Smooth muscle cell (in vitro differentiated cells): ENCODE results near the gene HOXB7. TPM values are rescaled to one million over a fixed set of nuclear protein-coding genes. Genes with fewer than 3 reads are reported as not detected.
A peak's percentile ranks its signal among the peaks of the same experiment; 100 is the strongest.

ENCODE experiments used
- DNase-seq: peaks from one replicate; lab custom pipeline; 2025; ENCODE audit not compliant: unreplicated experiment; lab: John Stamatoyannopoulos, UW
- H2AFZ ChIP-seq: fragments of 200-600 bp; sonication (generic); 2 replicates; pipeline ENCODE4 v1.6.0; 2016; ENCODE audit warnings: antibody characterized with exemption, low read depth, mild to moderate bottlenecking
- H3F3A ChIP-seq: fragments of 200-600 bp; sonication (generic); 2 replicates; pipeline ENCODE4 v1.6.0; 2017; ENCODE audit warnings: antibody characterized with exemption, low read depth
- H3K27ac ChIP-seq: fragments of 200-600 bp; sonication (generic); 2 replicates; pipeline ENCODE4 v1.5.1; 2016; ENCODE audit warnings: low read depth, mild to moderate bottlenecking
- H3K27me3 ChIP-seq: fragments of 200-600 bp; sonication (generic); 2 replicates; pipeline ENCODE4 v1.6.1; 2016; ENCODE audit warnings: low read depth, mild to moderate bottlenecking
- H3K36me3 ChIP-seq: fragments of 200-600 bp; sonication (generic); 2 replicates; pipeline ENCODE4 v1.5.1; 2016; ENCODE audit warnings: low read depth
- H3K4me1 ChIP-seq: fragments of 200-600 bp; sonication (generic); 2 replicates; pipeline ENCODE4 v1.5.1; 2016; ENCODE audit warnings: low read depth
- H3K4me2 ChIP-seq: fragments of 200-600 bp; sonication (generic); 2 replicates; pipeline ENCODE4 v1.6.0; 2016; ENCODE audit warnings: mild to moderate bottlenecking
- H3K4me3 ChIP-seq: fragments of 200-600 bp; sonication (generic); 2 replicates; pipeline ENCODE4 v1.5.1; 2016; ENCODE audit warnings: mild to moderate bottlenecking
- H3K79me2 ChIP-seq: fragments of 200-600 bp; sonication (generic); 2 replicates; pipeline ENCODE4 v1.6.0; 2016; ENCODE audit warnings: low read depth, mild to moderate bottlenecking
- H3K9ac ChIP-seq: fragments of 200-600 bp; sonication (generic); 2 replicates; pipeline ENCODE4 v1.6.0; 2016; ENCODE audit warnings: low read depth
- H3K9me3 ChIP-seq: fragments of 200-600 bp; sonication (generic); replicated peaks from 2 replicates; pipeline ENCODE4 v1.5.1; 2016; ENCODE audit warnings: low read depth
- H4K20me1 ChIP-seq: fragments of 200-600 bp; sonication (generic); 2 replicates; pipeline ENCODE4 v1.6.0; 2016; ENCODE audit warnings: low read depth
- CTCF ChIP-seq: fragments of 200-600 bp; sonication (generic); IDR thresholded peaks from 2 replicates; pipeline ENCODE4 v1.5.1; 2017; ENCODE audit warnings: borderline replicate concordance, mild to moderate bottlenecking, antibody characterized with exemption; ENCODE audit not compliant: insufficient read depth, poor library complexity, severe bottlenecking
- WGBS: methylation state at CpG from one replicate; pipeline ENCODE4 v1.1.7; 2016; ENCODE audit warnings: low lambda C conversion rate; 5-methylcytosine and 5-hydroxymethylcytosine counted together
- polyA plus RNA-seq: library from polyadenylated mRNA; unstranded; fragments of >200 nt; fragmentation: Nextera tagmentation; extraction: Ambion mirVana; gene quantifications from 2 replicates; pipeline ENCODE4 v1.2.1, GENCODE V29; 2016
- total RNA-seq: library from RNA; depleted of rRNA; stranded (reverse); fragments of >200 nt; gene quantifications from 2 replicates; pipeline ENCODE4 v1.2.3, GENCODE V29; 2014

HOXB7 gene
- total and polyA plus RNA-seq, 2 experiments from 2014 or later, result 16.1 to 29.7 TPM

- no peak overlapping the region for H3K4me3 ChIP-seq
- H4K20me1 ChIP-seq, result peaks cover 100% of the 10 kb centered on the region
- H3K27ac ChIP-seq, result no peak overlapping the region
- WGBS, result 36% methylated on average over 33 of the region's 33 CpGs
- peak overlapping the region; percentile 36 for H3K4me2 ChIP-seq
- peaks cover 48% of the 10 kb centered on the region for H3K79me2 ChIP-seq
- no peak for TF ChIP-seq CTCF
- H3K4me1 ChIP-seq, result peaks cover 10% of the 10 kb centered on the region
- no peaks in the 10 kb centered on the region for H3K9me3 ChIP-seq
- H3K36me3 ChIP-seq, result no peaks in the 10 kb centered on the region
- no peak overlapping the region for H3K9ac ChIP-seq
- H3F3A ChIP-seq, result no peaks in the 10 kb centered on the region
- peaks cover 97% of the 10 kb centered on the region for H3K27me3 ChIP-seq
- no peak for DNase-seq
- no peak overlapping the region for H2AFZ ChIP-seq
These were observed 42.1 kb downstream of the HOXB7 start for GRCh38 chr17:48568499-48569239.

DNA sequence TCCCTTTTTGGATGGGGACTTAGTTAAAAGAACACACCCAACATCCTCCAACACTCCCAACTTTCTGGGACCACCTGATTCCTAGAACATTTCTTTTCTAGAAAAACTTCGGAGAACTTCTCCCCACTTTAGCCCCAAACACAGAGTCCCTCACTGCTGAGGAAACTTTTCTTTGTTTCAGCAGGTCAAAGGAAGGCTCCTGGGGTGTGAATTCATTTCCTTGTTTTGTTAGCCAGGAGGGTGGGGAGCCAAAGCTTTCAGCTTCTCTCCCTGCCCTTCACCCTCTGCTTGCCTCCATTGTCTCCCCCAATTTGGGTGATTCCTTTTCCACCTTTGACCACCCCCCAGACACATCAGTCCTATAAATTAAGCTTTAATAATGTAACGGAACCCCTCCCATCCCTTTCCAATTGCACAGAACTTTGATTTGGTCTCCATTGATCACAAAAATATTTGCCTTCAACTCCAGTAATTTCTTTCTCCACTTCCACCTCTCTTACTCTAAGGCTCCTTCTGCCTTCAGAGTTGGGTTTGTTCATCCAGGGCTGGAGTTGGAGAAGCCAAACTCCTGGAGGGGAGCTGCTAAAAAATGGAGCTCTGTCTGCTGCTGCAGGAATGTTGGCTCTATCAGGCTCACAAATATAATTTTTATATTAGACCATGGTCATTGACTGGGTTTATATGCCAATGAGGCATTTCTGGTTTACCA is 43.0 kb downstream of the HOXB7 start:
- no peak for TF ChIP-seq CTCF
- no peak for DNase-seq
- peaks cover 55% of the 10 kb centered on the region for H3K79me2 ChIP-seq
- peaks cover 100% of the 10 kb centered on the region for H4K20me1 ChIP-seq
- H3K9me3 ChIP-seq, result no peaks in the 10 kb centered on the region
- peaks cover 97% of the 10 kb centered on the region for H3K27me3 ChIP-seq
- no peak overlapping the region for H3K9ac ChIP-seq
- no peaks in the 10 kb centered on the region for H3K36me3 ChIP-seq
- no peak overlapping the region for H3K4me2 ChIP-seq
- WGBS, result 57% methylated on average over 2 of the region's 2 CpGs
- H2AFZ ChIP-seq, result no peak overlapping the region
- no peak overlapping the region for H3K4me3 ChIP-seq
- no peak overlapping the region for H3K27ac ChIP-seq
- H3F3A ChIP-seq, result no peaks in the 10 kb centered on the region
- H3K4me1 ChIP-seq, result peaks cover 10% of the 10 kb centered on the region

GRCh38 chr17:48567209-48567608 is 43.6 kb downstream of the HOXB7 start:
- Histone ChIP-seq H3K4me1 (peaks cover 10% of the 10 kb centered on the region), H3K4me3 (no peak overlapping the region), H3F3A (no peaks in the 10 kb centered on the region), H3K27me3 (peaks cover 99% of the 10 kb centered on the region), H2AFZ (no peak overlapping the region), H3K27ac (no peak overlapping the region), H4K20me1 (peaks cover 100% of the 10 kb centered on the region), H3K9me3 (no peaks in the 10 kb centered on the region), H3K79me2 (peaks cover 52% of the 10 kb centered on the region), H3K4me2 (no peak overlapping the region), H3K9ac (no peak overlapping the region), H3K36me3 (no peaks in the 10 kb centered on the region)
- no peak for TF ChIP-seq CTCF
- no peak for DNase-seq
- WGBS, result 67% methylated on average over 6 of the region's 6 CpGs
